Measurements from ENCODE around the gene HSPD1. TPM values are rescaled to one million over a fixed set of nuclear protein-coding genes. Genes with fewer than 3 reads are reported as not detected.

HSPD1 gene
- total RNA-seq, 1 experiment from 2014 or later, result 995 TPM

GRCh38 chr2:197504512-197504911 lies 4.9 kb upstream of the HSPD1 start:
- H3K79me2 ChIP-seq (ENCODE audit: insufficient read depth, low read length), result peaks cover 48% of the 10 kb centered on the region
- DNase-seq (ENCODE audit: low read depth, low spot score) (no peak), ATAC-seq (no peak)
- H3K9me3 ChIP-seq (ENCODE audit: control insufficient read depth in 1 of 2, insufficient read depth in 1 of 2, low read depth in 1 of 2, low read length in 2 of 2), result no peaks in the 10 kb centered on the region
- no peak overlapping the region for H3K27ac ChIP-seq (ENCODE audit: low read depth, low read length)
- no peaks in the 10 kb centered on the region for H3K27me3 ChIP-seq (ENCODE audit: insufficient read depth, low read length)
- H3K4me2 ChIP-seq (ENCODE audit: low read length), result no peak overlapping the region
- H3K36me3 ChIP-seq (ENCODE audit: control insufficient read depth in 1 of 2, insufficient read depth in 2 of 2, low read length in 2 of 2), result peaks cover 11 to 43% of the 10 kb centered on the region in 2 experiments; a peak in 2 of 4 replicates
- RAD21 ChIA-PET (ENCODE audit: low non-redundant PET in 1 of 2, low total read pairs in 2 of 2, uncharacterized antibody in 2 of 2, unreplicated experiment in 2 of 2), result no interaction called here
- peaks cover 22% of the 10 kb centered on the region; the same call in 1 of the 2 replicates for H4K20me1 ChIP-seq (ENCODE audit: insufficient read depth)
- H3K4me1 ChIP-seq (ENCODE audit: control insufficient read depth in 1 of 2, insufficient read depth in 2 of 2, low read length in 2 of 2), result peaks cover 0 to 12% of the 10 kb centered on the region in 2 experiments; a peak in 2 of 4 replicates
- H3K9me2 ChIP-seq (ENCODE audit: insufficient read depth), result no peaks in the 10 kb centered on the region
- no peak overlapping the region for H3K9ac ChIP-seq (ENCODE audit: low read length)
- CTCF ChIA-PET, result no interaction called here
- no peak overlapping the region for H2AFZ ChIP-seq (ENCODE audit: low read depth, low read length, poor library complexity, severe bottlenecking)
- BruUV-seq (replicated peaks), result no TSS peak
- POLR2A ChIA-PET, result interaction anchor here (1.7 kb wide), 1 partner anchor 11 kb away, joined by 6 read pairs; the partner anchor contains the start of gene MOB4
- no peak for TF ChIP-seq ELF1 (IDR thresholded peaks at IDR 0.05; ENCODE audit: borderline replicate concordance, low read depth)
- TF ChIP-seq CEBPB (IDR thresholded peaks at IDR 0.05; ENCODE audit: low read depth), result no peak
- no peak for TF ChIP-seq CBX3 (IDR thresholded peaks at IDR 0.05; ENCODE audit: low read depth)
- no peak; the same call in 1 of the 2 replicates for TF ChIP-seq POLR2AphosphoS5 (IDR thresholded peaks at IDR 0.05; ENCODE audit: low read depth, low read length)
- no peak for TF ChIP-seq SRF (IDR thresholded peaks at IDR 0.05; ENCODE audit: low read depth)
- no peak for TF ChIP-seq EZH2 (IDR thresholded peaks at IDR 0.05)
- no peak for TF ChIP-seq REST (IDR thresholded peaks at IDR 0.05; ENCODE audit: low read depth)
- TF ChIP-seq ZFX (IDR thresholded peaks at IDR 0.05), result no peak
- TF ChIP-seq CTCF (IDR thresholded peaks at IDR 0.05 in 2 of 3, conservative IDR thresholded peaks at IDR 0.05 in 1 of 3; ENCODE audit: borderline replicate concordance in 1 of 3, insufficient read depth in 1 of 3, low read depth in 2 of 3, low read length in 2 of 3), result no peak
- TF ChIP-seq FOSL1 (IDR thresholded peaks at IDR 0.05; ENCODE audit: low read depth), result no peak
- no peak for TF ChIP-seq POLR2A (IDR thresholded peaks at IDR 0.05; ENCODE audit: borderline replicate concordance, extremely low read depth, insufficient read depth, insufficient read length)
- H3K4me3 ChIP-seq (replicated peaks in 1 of 2; ENCODE audit: low read depth in 1 of 2, low read length in 2 of 2), result no peak overlapping the region
- intact Hi-C loops (cut with micrococcal nuclease), result loop anchor here (10.0 kb wide), 1 partner anchor 200 kb away; the partner anchor contains the start of gene MARS2
